Kidney (tissue), 14 donors: Measurements from ENCODE around the gene SYT3. TPM values are rescaled to one million over a fixed set of nuclear protein-coding genes. Genes with fewer than 3 reads are reported as not detected.

Experiments used
- DNase-seq, 5 donors: peaks; one replicate each; pipeline ENCODE4 v3.0.0-alpha.2; 2013 to 2020
- FAIRE-seq: peaks from 2 replicates; lab custom pipeline; 2012; peaks lifted over from hg19 to GRCh38; lab: Jason Lieb, UNC
- H3K27ac ChIP-seq, 2 donors: one replicate each; pipeline ENCODE4 v1.7.0; 2013; ENCODE audit warnings: low read depth in 2 of 2, low read length in 2 of 2, inconsistent platforms in 1 of 2
- H3K27me3 ChIP-seq: one replicate; pipeline ENCODE4 v1.7.1; 2013; ENCODE audit warnings: low read length, inconsistent platforms; ENCODE audit not compliant: control insufficient read depth, insufficient read depth
- H3K36me3 ChIP-seq, 3 donors: one replicate each; pipeline versions ENCODE4 v1.7.0 to v1.7.1; 2013; ENCODE audit warnings: low read length in 3 of 3, control low read depth in 1 of 3, inconsistent platforms in 1 of 3; ENCODE audit not compliant: insufficient read depth in 3 of 3, control insufficient read depth in 2 of 3
- H3K4me1 ChIP-seq, 3 donors: one replicate each; pipeline versions ENCODE4 v1.7.0 to v1.7.1; 2013; ENCODE audit warnings: low read length in 3 of 3, inconsistent platforms in 1 of 3, low read depth in 1 of 3; ENCODE audit not compliant: control insufficient read depth in 2 of 3, insufficient read depth in 2 of 3
- H3K4me3 ChIP-seq, 3 donors: one replicate each; pipeline versions ENCODE4 v1.7.0 to v1.8.1; 2013; ENCODE audit warnings: low read length in 3 of 3, control low read depth in 1 of 3, inconsistent platforms in 1 of 3
- H3K9ac ChIP-seq, 3 donors: one replicate each; pipeline versions ENCODE4 v1.7.0 to v1.7.1; 2013; ENCODE audit warnings: low read length in 3 of 3, control low read depth in 1 of 3, inconsistent platforms in 1 of 3
- H3K9me3 ChIP-seq, 3 donors: one replicate each; pipeline versions ENCODE4 v1.7.0 to v1.7.1; 2013; ENCODE audit warnings: low read length in 3 of 3, control low read depth in 1 of 3, inconsistent platforms in 1 of 3; ENCODE audit not compliant: control insufficient read depth in 2 of 3, insufficient read depth in 1 of 3
- CTCF ChIP-seq: IDR thresholded peaks from 3 replicates; pipeline ENCODE4 v1.5.1; 2012; ENCODE audit warnings: mild to moderate bottlenecking, moderate library complexity, borderline replicate concordance; ENCODE audit not compliant: insufficient read depth; ENCODE audit errors: extremely low read depth
- intact Hi-C: fragments of 100-400 bp; cut with DNase I; formaldehyde crosslinking; loops from one replicate; pipeline ENCODE4 v1.11.1; 2022
- polyA plus RNA-seq: library from polyadenylated mRNA; stranded (reverse); fragments of 350-450 nt; fragmentation: Illumina TruSeq; extraction: RNeasy Lipid Tissue Mini Kit (QIAGEN cat#74804); gene quantifications from one replicate; pipeline ENCODE4 v1.2.3, GENCODE V29; 2014; ENCODE audit warnings: low read depth, low replicate concordance; ENCODE audit not compliant: insufficient read depth
- total RNA-seq: library from RNA; stranded (reverse); fragmentation: NEBNext Ultra II Directional; extraction: Animal tissue kit (Norgen Biotek cat#: 25700); gene quantifications from one replicate; pipeline ENCODE4 v1.2.1, GENCODE V29; 2021
- donor health status: control.
- donor health status: control.
- donor health status: control.
- donor health status: control.
- donor health status: control.
- donor health status: DM: yes; HTN: yes; CAD: no.
- donor health status: Normal renal cell carcinoma (clear cell type).

The SYT3 gene
- total and polyA plus RNA-seq, 2 donors from 2014 or later = 0.54 to 0.63 TPM

GRCh38 chr19:50679177-50680125, 39.8 kb upstream of the SYT3 start:
- Histone ChIP-seq H3K9ac (no peak overlapping the region), H3K9me3 (no peaks in the 10 kb centered on the region), H3K4me3 (no peak overlapping the region), H3K4me1 (no peaks in the 10 kb centered on the region), H3K27ac (no peak overlapping the region), H3K36me3 (no peaks in the 10 kb centered on the region), H3K27me3 (peaks cover 2% of the 10 kb centered on the region)
- peak; percentile 82 to 93 (median 84) for DNase-seq
- no peak for TF ChIP-seq CTCF
- intact Hi-C loops = no loop called here
- FAIRE-seq = no peak

- DNase-seq = no peak
- Histone ChIP-seq H3K27ac (no peak overlapping the region), H3K9me3 (no peaks in the 10 kb centered on the region), H3K4me3 (no peak overlapping the region), H3K9ac (no peak overlapping the region), H3K27me3 (peaks cover 2% of the 10 kb centered on the region), H3K4me1 (no peaks in the 10 kb centered on the region), H3K36me3 (no peaks in the 10 kb centered on the region)
- no peak for TF ChIP-seq CTCF
- FAIRE-seq = no peak
- intact Hi-C loops = no loop called here
Measured at GRCh38 chr19:50678323-50678722, 38.6 kb upstream of the SYT3 start.

GRCh38 chr19:50677636-50678035, 38.0 kb upstream of the SYT3 start:
- no peak overlapping the region for H3K27ac ChIP-seq
- intact Hi-C loops = no loop called here
- DNase-seq (no peak), FAIRE-seq (no peak)
- H3K27me3 ChIP-seq = peaks cover 2% of the 10 kb centered on the region
- no peak overlapping the region for H3K9ac ChIP-seq
- no peaks in the 10 kb centered on the region for H3K9me3 ChIP-seq
- no peaks in the 10 kb centered on the region for H3K4me1 ChIP-seq
- no peak for TF ChIP-seq CTCF
- H3K4me3 ChIP-seq = no peak overlapping the region
- H3K36me3 ChIP-seq = no peaks in the 10 kb centered on the region
